H54 (cell line): ENCODE data around the gene LRRN4CL.
"Not testable (repeated sequence)": the region's sequence is repeated elsewhere in the genome, so short reads cannot be mapped to it uniquely, and the experiment has no call there.

Experiments
- DNase-seq: peaks from one replicate; pipeline ENCODE4 v3.0.0; 2011; ENCODE audit warnings: low spot score, mixed read lengths; ENCODE audit not compliant: insufficient read length
- FAIRE-seq: peaks from 3 replicates; lab custom pipeline; 2011; peaks lifted over from hg19 to GRCh38; lab: Jason Lieb, UNC
- POLR2A ChIP-seq: IDR thresholded peaks from 2 replicates; pipeline ENCODE4 v1.6.1; 2011; ENCODE audit warnings: low read depth, mild to moderate bottlenecking, low read length

The LRRN4CL gene

DNA sequence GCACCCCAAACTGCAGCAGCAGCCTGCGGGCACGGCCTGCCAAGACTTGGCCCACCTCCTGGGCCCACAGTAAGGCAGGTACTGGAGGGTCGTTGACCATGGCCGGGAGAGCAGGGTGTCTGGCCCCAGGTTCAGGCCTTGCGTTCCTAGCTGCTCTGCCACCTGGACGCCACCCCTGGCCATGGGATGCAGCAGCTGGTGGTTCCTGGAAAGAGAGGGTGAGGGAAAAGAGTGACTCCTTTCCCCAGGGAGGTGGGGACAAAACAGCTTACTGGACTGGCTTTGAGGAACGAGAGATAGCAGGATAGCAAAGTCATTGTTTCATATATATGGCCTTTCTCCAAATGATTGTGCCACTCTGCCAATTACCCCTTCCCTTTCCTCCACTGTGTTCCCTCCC is 16.1 kb upstream of the LRRN4CL start:
- FAIRE-seq (no peak), DNase-seq (no peak)
- TF ChIP-seq POLR2A = no peak

DNA sequence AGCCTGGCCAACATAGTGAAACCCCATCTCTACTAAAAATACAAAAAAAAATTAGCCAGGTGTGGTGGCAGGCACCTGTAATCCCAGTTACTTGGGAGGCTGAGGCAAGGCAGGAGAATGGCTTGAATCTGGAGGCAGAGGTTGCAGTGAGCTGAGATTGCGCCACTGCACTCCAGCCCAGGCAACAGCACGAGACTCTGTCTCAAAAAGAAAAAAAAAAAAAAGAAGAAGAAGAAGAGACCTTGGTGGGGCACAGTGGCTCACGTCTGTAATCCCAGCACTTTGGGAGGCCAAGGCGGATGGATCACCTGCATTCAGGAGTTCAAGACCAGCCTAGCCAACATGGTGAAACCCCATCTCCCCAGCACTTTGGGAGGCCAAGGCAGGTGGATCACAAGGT is 14.6 kb upstream of the LRRN4CL start:
- not testable (repeated sequence) for FAIRE-seq

DNA sequence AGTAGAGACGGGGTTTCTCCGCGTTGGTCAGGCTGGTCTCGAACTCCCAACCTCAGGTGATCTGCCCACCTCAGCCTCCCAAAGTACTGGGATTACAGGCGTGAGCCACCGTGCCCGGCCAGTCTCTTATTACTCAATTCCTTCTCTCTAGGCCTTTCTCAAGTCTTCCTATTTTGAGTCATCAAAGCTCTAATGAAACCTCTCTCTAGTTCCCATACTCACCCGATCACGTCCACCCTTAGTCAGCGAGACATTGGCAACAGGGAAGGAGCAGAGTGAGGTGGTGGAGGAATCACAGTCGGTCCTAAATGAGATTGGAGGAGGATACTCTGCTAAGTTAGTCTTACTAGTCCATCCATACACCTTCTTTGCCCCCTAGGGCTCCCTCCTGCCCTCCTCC is 12.9 kb upstream of the LRRN4CL start:
- TF ChIP-seq POLR2A = no peak
- no peak for DNase-seq

More for the DNA sequence above, 14.6 kb upstream of the LRRN4CL start:
- DNase-seq = not testable (repeated sequence)

DNA sequence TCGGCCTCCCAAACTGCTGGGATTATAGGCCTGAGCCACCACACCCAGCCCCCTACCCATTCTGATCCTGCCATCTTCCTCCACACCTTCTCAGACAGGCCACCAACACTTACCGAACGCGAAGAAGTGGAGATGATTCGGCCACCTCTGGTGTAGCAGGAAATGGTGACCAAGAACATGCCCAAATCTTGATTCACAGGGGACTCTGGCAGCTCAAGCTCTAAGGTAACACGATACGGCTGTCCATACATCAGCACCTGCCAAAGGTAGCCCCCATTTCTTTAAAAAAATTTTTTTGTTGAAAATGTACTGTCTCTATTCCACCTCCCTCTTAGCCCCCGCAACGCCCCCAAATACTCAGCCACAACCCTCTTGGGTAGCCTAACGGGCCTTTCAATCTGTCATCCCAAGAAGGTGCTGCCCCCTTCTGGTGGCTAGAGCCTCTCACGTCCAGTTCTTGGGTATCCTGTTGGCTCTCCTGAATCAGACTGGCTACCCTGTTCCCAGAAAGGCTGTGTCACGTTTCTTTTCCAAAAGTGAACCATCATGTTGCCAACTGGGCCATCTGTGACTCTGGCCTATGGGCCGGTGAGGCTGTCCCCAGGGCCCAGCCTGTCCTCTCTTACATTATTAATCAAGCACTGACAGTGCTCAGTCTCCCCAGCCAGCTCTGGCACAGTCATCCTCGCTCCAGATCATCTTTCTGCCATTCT is 5.3 kb upstream of the LRRN4CL start:
- TF ChIP-seq POLR2A = no peak
- FAIRE-seq (no peak), DNase-seq (peak; percentile 71)

More for the DNA sequence above, 12.9 kb upstream of the LRRN4CL start:
- no peak for FAIRE-seq

DNA sequence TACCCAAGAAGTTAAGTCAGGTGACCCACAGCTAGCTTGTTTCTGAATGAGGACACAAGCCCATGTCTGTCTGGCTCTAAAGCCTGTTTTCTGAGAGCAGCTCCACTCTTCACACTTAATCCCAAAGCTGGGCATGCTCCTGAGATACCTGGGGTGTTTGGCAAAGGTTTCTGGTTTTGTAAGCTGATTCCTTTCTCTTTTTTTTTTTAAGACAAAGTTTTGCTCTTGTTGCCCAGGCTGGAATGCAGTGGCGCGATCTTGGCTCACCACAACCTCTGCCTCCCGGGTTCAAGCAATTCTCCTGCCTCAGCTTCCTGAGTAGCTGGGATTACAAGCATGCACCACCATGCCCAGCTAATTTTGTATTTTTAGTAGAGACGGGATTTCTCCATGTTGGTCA is 4.3 kb upstream of the LRRN4CL start:
- not testable (repeated sequence) for DNase-seq, FAIRE-seq

DNA sequence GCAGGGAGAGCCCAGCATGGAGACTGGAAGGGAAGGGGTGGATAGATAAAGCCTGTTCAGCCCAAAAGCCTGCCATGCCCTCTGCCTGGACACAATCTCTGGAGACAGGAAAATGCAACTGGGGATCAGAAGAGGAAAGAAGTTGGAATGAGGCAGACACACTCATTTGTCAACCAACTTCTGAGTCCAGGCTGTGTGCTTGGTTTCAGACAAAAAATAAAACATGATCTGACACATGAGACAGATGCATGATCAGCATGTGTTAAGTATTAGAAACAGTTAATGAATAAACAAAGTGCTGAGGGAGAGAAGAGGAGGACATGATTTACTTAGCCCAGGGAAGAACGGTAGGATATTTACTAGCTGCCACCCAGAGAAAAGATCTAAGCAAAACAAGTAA is 839 bp downstream of the LRRN4CL start:
- FAIRE-seq = no peak
- TF ChIP-seq POLR2A = no peak
- no peak for DNase-seq

DNA sequence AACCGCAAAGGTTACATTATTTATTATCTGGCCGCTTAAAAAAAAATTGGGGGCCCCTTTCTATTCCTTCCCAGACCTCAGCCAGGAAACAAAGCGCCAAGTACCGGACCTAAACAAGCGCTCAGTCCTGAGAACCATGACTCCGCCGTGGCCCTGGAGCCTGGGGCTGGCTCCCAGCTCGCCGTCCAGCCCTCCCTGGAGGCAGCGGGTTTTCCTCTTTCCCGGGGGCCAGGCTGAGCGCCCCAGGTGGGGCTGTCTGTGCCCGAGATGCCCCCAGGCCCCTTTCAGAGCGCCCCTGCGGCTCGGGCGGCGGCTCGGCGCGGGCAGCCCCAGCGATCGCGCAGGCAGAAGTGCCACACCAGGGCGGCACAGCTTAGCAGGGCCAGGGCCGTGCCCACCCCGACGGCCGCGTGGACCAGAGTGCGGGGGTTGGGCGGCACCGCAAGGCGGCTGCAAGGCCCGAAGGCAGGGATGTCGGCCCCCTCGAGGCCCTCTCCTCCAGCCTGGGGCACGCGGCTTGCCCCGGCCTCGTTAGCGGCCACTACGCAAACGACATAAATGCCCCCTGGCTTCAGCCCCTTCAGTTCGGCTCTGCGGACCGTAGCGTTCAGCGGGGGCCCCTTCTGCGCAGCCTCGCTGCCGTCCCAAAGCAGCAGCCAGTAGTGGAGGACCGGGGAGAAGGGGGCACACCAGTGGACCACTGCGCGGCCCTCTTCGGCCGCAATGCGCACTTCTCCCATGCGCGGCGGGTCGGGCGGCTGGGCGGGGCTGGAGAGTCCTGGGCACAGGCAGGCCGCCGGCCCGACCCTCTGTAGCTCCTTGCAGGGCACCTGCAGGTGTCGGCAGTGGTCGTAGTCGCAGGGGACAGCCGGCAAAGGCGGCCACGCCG is 1.6 kb downstream of the LRRN4CL start:
- no peak for TF ChIP-seq POLR2A
- FAIRE-seq (no peak), DNase-seq (no peak)

DNA sequence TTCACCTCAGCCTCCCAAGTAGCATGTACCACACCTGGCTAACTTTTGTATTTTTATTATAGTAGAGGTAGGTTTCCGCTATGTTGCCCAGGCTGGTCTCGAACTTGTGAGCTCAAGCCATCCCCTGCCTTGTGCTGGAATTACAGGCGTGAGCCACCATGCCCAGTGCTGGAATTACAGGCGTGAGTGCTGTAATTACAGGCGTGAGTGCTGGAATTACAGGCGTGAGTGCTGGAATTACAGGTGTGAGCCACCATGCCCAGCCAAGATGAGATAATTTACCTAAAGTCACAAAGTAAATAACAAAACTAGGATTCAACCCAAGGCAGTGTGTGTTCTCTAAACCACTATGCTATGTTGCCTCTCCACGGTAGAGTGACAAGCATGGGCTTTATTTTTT is 6.8 kb downstream of the LRRN4CL start:
- TF ChIP-seq POLR2A = no peak
- no peak for DNase-seq
- no peak for FAIRE-seq

DNA sequence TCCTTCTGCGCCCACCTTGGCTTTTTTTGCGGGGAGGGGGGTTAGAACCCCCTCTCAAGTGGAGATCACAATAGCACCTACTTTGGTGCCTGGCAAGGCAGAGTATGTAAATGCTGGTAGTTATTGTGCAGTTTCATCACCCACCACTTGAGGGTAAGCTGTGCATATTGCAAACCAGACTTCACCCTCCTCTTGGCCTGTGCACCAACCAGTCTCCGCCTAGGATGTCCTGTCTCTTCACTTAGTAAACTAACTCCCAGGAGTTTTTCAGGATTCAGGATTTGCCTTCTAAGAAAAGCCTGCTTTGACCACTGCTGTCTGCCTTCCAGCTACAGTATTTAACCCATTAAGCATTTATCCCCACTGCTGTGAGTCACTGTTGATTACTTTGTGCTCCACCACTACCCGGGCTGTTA is 8.5 kb downstream of the LRRN4CL start:
- FAIRE-seq = no peak
- DNase-seq = peak; percentile 78
- no peak for TF ChIP-seq POLR2A

DNA sequence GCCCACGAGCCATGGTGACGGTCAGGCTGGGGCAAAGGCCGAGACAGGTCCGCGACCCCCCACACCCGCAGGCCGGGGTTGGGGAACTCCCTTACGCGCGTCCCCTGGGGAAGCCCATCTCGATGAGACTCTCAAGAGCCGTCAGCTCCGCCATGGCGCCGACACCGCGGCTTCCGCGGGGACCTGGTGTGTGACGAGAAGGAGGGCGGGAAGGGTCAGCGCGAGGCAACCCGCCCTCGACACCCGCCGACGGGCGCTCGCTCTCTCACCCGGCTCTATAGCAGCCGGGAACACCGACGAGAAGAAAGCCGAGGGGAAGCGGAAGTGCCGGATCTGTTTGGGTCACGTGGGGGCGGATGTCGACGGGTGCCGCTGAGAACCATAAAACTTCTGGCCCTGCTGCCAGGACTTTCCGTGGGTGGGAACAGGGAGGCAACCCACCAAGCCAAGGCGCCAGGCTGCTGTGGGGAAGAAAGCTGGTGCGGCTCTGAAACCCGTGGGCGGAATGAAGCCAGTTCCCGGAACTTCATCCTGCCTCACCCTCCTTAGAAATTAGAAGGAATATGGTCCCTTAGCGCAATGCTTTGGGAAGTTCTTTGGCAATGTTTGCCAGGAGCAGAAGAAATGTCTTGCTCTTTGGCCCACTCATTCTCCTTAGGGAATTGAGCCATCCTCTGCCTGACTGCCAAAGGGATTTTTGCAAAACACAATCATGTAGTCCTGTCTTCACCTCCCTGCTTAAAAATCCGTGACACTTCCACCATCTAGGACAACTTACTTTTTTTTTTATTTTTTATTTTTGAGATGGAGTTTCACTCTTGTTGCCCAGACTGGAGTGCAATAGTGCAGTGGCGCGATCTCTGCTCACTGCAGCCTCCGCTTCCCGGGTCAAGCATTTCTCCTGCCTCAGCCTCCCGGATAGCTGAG is 10.3 kb downstream of the LRRN4CL start, which contains the start of gene UBXN1:
Gene UBXN1 (minus strand): TSS at position 304 of the 927 bp plus-strand sequence. CDS start 150 bp downstream, at position 154.
- DNase-seq (peak; percentile 80), FAIRE-seq (no peak)
- peak; percentile 57 for TF ChIP-seq POLR2A

DNA sequence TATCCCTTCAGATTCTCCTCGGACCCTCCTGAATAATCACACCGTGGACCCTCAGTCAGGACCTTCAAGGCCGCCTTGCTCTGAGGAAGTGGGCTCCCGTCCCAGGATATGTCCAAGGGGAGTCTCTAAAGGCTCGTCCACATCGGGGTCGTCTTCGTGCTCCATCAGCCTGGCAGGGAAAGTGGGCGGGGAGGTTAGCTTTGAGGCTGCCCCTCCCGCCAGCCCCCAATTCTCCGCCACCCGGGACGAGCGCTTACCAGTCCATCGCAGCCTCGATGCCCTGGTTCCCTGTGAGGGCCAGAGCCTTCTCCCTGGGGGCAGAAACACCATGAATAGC is 10.9 kb downstream of the LRRN4CL start:
- FAIRE-seq = no peak

DNA sequence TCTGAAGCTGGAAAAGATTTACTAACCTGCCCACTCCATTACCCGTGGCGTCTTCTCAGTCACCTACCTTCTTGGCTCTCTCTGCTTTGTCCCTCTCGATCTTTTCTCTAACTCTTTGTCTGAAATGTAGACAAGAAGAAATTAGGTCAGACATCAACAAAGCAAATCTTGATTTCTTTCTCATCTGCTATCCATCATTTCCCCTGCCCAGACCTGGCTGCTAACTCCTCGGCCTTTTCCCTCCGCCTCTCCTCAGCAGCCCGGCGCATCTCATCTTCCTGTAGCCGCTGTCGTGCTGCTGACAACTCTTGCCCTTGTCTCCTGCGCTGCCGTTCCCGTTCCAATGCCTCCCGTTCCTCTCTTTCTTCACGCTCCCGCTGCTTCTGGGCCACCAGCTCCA is 11.6 kb downstream of the LRRN4CL start:
- FAIRE-seq = no peak
- TF ChIP-seq POLR2A = no peak
- DNase-seq = no peak

More for the DNA sequence above, 10.9 kb downstream of the LRRN4CL start:
- DNase-seq = no peak
- TF ChIP-seq POLR2A = no peak

DNA sequence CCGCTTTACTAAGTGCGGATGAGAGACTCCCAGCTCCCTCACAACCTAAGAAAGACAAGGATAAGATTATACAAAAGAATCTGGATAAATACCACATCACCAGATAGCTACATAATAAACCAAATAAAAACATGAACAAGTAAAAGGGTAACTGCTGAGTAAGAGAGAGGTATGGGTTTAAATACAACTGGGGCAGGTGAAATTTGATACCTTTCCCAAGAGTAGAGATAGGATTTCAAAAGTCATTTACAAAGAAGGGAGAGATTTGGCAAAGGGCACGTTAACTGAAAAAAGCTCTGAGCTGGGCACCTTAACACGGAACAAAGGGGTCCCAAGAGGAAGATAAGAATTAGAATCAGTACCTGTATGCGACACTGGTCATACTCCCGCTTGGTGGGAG is 12.2 kb downstream of the LRRN4CL start:
- FAIRE-seq (no peak), DNase-seq (no peak)
- TF ChIP-seq POLR2A = no peak
